ENCODE data around the gene IBA57. TPM values are rescaled to one million over a fixed set of nuclear protein-coding genes. Genes with fewer than 3 reads are reported as not detected.
A peak's percentile ranks its signal among the peaks of the same experiment; 100 is the strongest.

IBA57 gene
- polyA plus RNA-seq, 1 of the 3 experiments (the other 2 are of a cell fraction) = 1.8 TPM

DNA sequence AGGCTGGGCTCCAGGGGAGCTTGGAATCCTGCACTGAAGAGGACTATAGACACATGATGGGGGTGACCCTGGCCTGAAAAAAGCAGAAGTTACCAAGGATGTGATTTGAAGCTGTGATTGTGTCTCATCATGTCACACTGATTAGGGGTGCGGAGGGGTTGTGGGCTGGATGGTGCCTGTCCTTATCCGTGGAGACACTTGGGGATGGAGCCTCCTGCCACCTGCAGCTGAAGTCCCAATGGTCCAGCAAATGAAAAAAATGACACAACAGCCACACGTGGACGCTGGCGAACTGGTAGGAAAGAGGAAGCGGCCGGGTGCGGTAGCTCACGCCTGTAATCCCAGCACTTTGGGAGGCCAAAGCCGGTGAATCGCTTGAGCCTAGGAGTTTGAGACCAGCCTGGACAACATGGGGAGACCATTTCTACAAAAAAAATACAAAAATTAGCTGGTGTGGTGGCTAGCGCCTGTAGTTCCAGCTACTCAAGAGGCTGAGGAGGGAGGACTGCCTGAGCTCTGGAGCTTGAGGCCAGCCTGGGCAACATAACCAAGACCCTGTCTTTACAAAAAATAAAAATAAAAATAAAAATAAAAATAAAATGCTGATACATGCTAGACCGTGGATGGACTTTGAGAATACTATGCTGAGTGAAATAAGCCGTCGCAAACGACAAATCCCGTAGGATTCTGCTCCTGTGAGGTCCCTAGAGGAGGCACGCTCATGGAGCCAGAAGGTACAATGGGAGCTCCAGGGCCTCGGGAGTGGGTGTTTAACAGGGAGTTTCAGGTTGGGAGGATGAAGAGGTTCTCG, 838 bp upstream of the IBA57 start:
- Histone ChIP-seq H3K9ac (peak overlapping the region; percentile 78), H3K9me3 (no peaks in the 10 kb centered on the region), H3K27ac (ENCODE audit: low read depth in 2 of 2, low read length in 1 of 2) (peak overlapping the region; percentile 44 to 77), H3K4me2 (peak overlapping the region; percentile 86), H3F3A (replicated peaks; ENCODE audit: insufficient read depth) (no peaks in the 10 kb centered on the region), H3K9me2 (no peaks in the 10 kb centered on the region), H3K79me2 (ENCODE audit: insufficient read depth) (peaks cover 24% of the 10 kb centered on the region), H2AFZ (ENCODE audit: low read depth) (peak overlapping the region; percentile 93; the same call in 1 of the 2 replicates), H3K4me1 (ENCODE audit: control insufficient read depth in 1 of 2, insufficient read depth in 2 of 2, low read depth in 1 of 2, low read length in 1 of 2) (peaks cover 13 to 25% of the 10 kb centered on the region in 2 experiments; a peak in 3 of 4 replicates), H3K36me3 (replicated peaks in 1 of 2; ENCODE audit: control insufficient read depth in 1 of 2, insufficient read depth in 2 of 2, low read length in 1 of 2) (no peaks in the 10 kb centered on the region), H4K20me1 (ENCODE audit: insufficient read depth) (no peaks in the 10 kb centered on the region), H3K4me3 (ENCODE audit: low read depth in 2 of 2, low read length in 1 of 2) (peak overlapping the region; percentile 45 to 62; a peak in 3 of 4 replicates), H3K27me3 (ENCODE audit: insufficient read depth) (no peaks in the 10 kb centered on the region)
- CTCF ChIA-PET = interaction anchor here (0.6 to 5.5 kb wide), 17 partner anchors 10 to 351 kb away, joined by 3 to 54 read pairs (median 5); partner anchors contain the start of genes GJC2 and GUK1
- no peak for DNase-seq
- 58% methylated on average over 20 of the region's 20 CpGs for WGBS (ENCODE audit: low lambda C conversion rate)
- POLR2A ChIA-PET = interaction anchor here (0.6 to 2.1 kb wide), 11 partner anchors 9 to 169 kb away, joined by 3 to 6 read pairs (median 4); partner anchors contain the start of genes GJC2 and GUK1
- no peak for TF ChIP-seq SIN3A (IDR thresholded peaks at IDR 0.05; ENCODE audit: borderline replicate concordance, low read depth, low read length)
- no peak for TF ChIP-seq TEAD4 (IDR thresholded peaks at IDR 0.05; ENCODE audit: borderline replicate concordance, insufficient read depth)
- no peak for TF ChIP-seq TAF1 (IDR thresholded peaks at IDR 0.05; ENCODE audit: borderline replicate concordance, low read depth, low read length)
- no peak for TF ChIP-seq CHD2 (IDR thresholded peaks at IDR 0.05; ENCODE audit: low read length, partially characterized antibody)
- no peak for TF ChIP-seq RCOR1 (IDR thresholded peaks at IDR 0.05; ENCODE audit: low read length)
- no peak for TF ChIP-seq NFIC (IDR thresholded peaks at IDR 0.05; ENCODE audit: borderline replicate concordance)
- TF ChIP-seq RAD21 (IDR thresholded peaks at IDR 0.05; ENCODE audit: low read length) = no peak
- TF ChIP-seq GATA2 (CRISPR knock-in tag; IDR thresholded peaks at IDR 0.05) = no peak
- TF ChIP-seq, protein P1, sequence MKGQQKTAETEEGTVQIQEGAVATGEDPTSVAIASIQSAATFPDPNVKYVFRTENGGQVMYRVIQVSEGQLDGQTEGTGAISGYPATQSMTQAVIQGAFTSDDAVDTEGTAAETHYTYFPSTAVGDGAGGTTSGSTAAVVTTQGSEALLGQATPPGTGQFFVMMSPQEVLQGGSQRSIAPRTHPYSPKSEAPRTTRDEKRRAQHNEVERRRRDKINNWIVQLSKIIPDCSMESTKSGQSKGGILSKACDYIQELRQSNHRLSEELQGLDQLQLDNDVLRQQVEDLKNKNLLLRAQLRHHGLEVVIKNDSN (IDR thresholded peaks at IDR 0.05; ENCODE audit: borderline replicate concordance, low read depth) = no peak
- no peak for TF ChIP-seq RFX5 (IDR thresholded peaks at IDR 0.05; ENCODE audit: low read length)
- TF ChIP-seq, protein P2, sequence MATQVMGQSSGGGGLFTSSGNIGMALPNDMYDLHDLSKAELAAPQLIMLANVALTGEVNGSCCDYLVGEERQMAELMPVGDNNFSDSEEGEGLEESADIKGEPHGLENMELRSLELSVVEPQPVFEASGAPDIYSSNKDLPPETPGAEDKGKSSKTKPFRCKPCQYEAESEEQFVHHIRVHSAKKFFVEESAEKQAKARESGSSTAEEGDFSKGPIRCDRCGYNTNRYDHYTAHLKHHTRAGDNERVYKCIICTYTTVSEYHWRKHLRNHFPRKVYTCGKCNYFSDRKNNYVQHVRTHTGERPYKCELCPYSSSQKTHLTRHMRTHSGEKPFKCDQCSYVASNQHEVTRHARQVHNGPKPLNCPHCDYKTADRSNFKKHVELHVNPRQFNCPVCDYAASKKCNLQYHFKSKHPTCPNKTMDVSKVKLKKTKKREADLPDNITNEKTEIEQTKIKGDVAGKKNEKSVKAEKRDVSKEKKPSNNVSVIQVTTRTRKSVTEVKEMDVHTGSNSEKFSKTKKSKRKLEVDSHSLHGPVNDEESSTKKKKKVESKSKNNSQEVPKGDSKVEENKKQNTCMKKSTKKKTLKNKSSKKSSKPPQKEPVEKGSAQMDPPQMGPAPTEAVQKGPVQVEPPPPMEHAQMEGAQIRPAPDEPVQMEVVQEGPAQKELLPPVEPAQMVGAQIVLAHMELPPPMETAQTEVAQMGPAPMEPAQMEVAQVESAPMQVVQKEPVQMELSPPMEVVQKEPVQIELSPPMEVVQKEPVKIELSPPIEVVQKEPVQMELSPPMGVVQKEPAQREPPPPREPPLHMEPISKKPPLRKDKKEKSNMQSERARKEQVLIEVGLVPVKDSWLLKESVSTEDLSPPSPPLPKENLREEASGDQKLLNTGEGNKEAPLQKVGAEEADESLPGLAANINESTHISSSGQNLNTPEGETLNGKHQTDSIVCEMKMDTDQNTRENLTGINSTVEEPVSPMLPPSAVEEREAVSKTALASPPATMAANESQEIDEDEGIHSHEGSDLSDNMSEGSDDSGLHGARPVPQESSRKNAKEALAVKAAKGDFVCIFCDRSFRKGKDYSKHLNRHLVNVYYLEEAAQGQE (IDR thresholded peaks at IDR 0.05; ENCODE audit: low read depth, low read length) = no peak
- TF ChIP-seq EZH2phosphoT487 (IDR thresholded peaks at IDR 0.05; ENCODE audit: borderline replicate concordance, low read depth) = no peak
- TF ChIP-seq, protein P3, sequence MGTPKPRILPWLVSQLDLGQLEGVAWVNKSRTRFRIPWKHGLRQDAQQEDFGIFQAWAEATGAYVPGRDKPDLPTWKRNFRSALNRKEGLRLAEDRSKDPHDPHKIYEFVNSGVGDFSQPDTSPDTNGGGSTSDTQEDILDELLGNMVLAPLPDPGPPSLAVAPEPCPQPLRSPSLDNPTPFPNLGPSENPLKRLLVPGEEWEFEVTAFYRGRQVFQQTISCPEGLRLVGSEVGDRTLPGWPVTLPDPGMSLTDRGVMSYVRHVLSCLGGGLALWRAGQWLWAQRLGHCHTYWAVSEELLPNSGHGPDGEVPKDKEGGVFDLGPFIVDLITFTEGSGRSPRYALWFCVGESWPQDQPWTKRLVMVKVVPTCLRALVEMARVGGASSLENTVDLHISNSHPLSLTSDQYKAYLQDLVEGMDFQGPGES (IDR thresholded peaks at IDR 0.05; ENCODE audit: low read depth, low read length) = no peak
- TF ChIP-seq MXI1 (IDR thresholded peaks at IDR 0.05; ENCODE audit: low read depth, low read length) = no peak
